Cardiac fibroblast (primary cell): ENCODE results near the gene AMOT.

ENCODE experiments used
- DNase-seq, 2 donors: peaks; one replicate each; pipeline versions ENCODE4 v3.0.0 to v3.0.0-alpha.2; 2010; ENCODE audit warnings: low read depth in 2 of 2
- H3K4me3 ChIP-seq, 2 donors: replicated peaks in 1 of 2; 1 replicate in 1 of 2; 2 replicates in 1 of 2; pipeline ENCODE4 v1.5.1; 2011; ENCODE audit warnings: low read depth in 2 of 2, low read length in 2 of 2, mild to moderate bottlenecking in 2 of 2, moderate library complexity in 1 of 2
- CTCF ChIP-seq: IDR thresholded peaks from one replicate; pipeline ENCODE4 v1.5.1; 2011; ENCODE audit warnings: low read depth, mild to moderate bottlenecking, low read length, inconsistent platforms

The AMOT gene

DNA sequence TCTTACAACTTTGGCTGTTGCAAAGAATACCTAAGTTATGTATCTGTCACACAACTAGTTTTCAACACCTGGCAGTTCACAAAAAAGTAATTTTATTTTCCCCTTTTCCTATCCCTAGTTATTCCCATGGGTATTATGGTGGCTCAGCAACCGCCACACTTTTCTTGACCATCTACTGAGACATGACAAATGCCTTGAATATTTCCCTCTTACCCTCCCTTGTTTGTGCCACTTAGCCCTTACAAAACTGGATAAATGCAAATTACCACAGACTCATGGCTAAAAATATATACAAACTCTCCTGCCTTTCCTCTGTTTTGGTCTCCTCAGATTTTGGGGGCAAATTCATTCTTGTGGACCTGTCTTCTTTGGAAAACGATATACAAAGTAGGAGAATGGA lies 72.1 kb downstream of the AMOT start:
- TF ChIP-seq CTCF = no peak
- no peak for DNase-seq
- H3K4me3 ChIP-seq = no peak overlapping the region

DNA sequence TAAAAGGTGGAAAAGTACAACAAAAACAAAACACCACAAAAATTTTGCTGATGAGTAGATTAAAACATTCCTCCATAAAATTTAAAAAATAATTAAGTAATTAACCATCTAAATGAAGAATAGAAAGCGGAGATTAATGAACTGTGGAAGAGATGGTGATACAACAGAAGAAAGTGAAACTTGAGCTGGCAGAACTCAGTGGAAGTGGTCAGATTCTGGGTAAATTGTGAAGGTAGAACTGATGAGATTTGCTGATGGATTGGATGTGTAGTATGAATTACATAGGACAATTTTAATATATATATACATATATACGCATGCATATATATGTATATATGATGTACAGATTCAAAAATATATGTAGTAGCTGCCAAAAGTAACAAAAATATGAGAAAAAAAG lies 73.9 kb downstream of the AMOT start:
- no peak for TF ChIP-seq CTCF
- no peak overlapping the region for H3K4me3 ChIP-seq
- no peak for DNase-seq

GRCh38 chrX:112761242-112762207 lies 79.1 kb downstream of the AMOT start:
- DNase-seq = no peak
- TF ChIP-seq CTCF = no peak
- no peak overlapping the region for H3K4me3 ChIP-seq

GRCh38 chrX:112760697-112761096 lies 79.9 kb downstream of the AMOT start:
- H3K4me3 ChIP-seq = no peak overlapping the region
- DNase-seq = no peak
- no peak for TF ChIP-seq CTCF

GRCh38 chrX:112759966-112760365 lies 80.7 kb downstream of the AMOT start:
- no peak for DNase-seq
- TF ChIP-seq CTCF = no peak
- H3K4me3 ChIP-seq = no peak overlapping the region

- no peak for TF ChIP-seq CTCF
- DNase-seq = no peak
- no peak overlapping the region for H3K4me3 ChIP-seq
These were observed 81.1 kb downstream of the AMOT start for GRCh38 chrX:112759512-112759911.
